ENCODE measurements around the gene ALDH3B1. TPM values are rescaled to one million over a fixed set of nuclear protein-coding genes. Genes with fewer than 3 reads are reported as not detected.

The ALDH3B1 gene
- total RNA-seq, 3 donors from 2014 or later: 8.6 to 18.9 (median 11.5) TPM

GRCh38 chr11:67999704-68000103 lies 10.4 kb upstream of the ALDH3B1 start:
- H3K4me3 ChIP-seq: no peak overlapping the region
- no peaks in the 10 kb centered on the region for H3K9me3 ChIP-seq
- peaks cover 21% of the 10 kb centered on the region for H3K4me1 ChIP-seq (ENCODE audit: low read depth)
- TF ChIP-seq CTCF (IDR thresholded peaks at IDR 0.05): no peak
- DNase-seq (peak in 2 of 3 donors; percentile 18), ATAC-seq (no peak)
- intact Hi-C loops (cut with DNase I, micrococcal nuclease): no loop called here
- H3K36me3 ChIP-seq (ENCODE audit: low read depth): no peaks in the 10 kb centered on the region

- no peak for ATAC-seq
Measured at GRCh38 chr11:68002575-68002937, 7.6 kb upstream of the ALDH3B1 start.

GRCh38 chr11:68002938-68003845 lies 6.9 kb upstream of the ALDH3B1 start:
- peak overlapping the region; percentile 77 for H3K4me3 ChIP-seq
- intact Hi-C loops (cut with DNase I, micrococcal nuclease): no loop called here
- no peaks in the 10 kb centered on the region for H3K9me3 ChIP-seq
- H3K36me3 ChIP-seq (ENCODE audit: low read depth): no peaks in the 10 kb centered on the region
- TF ChIP-seq CTCF (IDR thresholded peaks at IDR 0.05): no peak
- DNase-seq (peak; percentile 66 to 87 (median 81)), ATAC-seq (peak; percentile 77)
- H3K4me1 ChIP-seq (ENCODE audit: low read depth): peaks cover 17% of the 10 kb centered on the region

More at GRCh38 chr11:68002575-68002937, 7.6 kb upstream of the ALDH3B1 start:
- no peaks in the 10 kb centered on the region for H3K36me3 ChIP-seq (ENCODE audit: low read depth)
- TF ChIP-seq CTCF (IDR thresholded peaks at IDR 0.05): no peak
- intact Hi-C loops (cut with DNase I, micrococcal nuclease): no loop called here
- peak in 2 of 3 donors; percentile 53 to 68 for DNase-seq
- no peak overlapping the region for H3K4me3 ChIP-seq
- H3K9me3 ChIP-seq: no peaks in the 10 kb centered on the region
- H3K4me1 ChIP-seq (ENCODE audit: low read depth): peaks cover 14% of the 10 kb centered on the region

GRCh38 chr11:68003846-68004550 lies 6.1 kb upstream of the ALDH3B1 start, which contains the start of gene UNC93B1:
Gene UNC93B1 (minus strand): TSS chr11:68004097. CDS start chr11:68004043, 54 bp downstream.
- Histone ChIP-seq H3K4me1 (ENCODE audit: low read depth) (peaks cover 23% of the 10 kb centered on the region), H3K4me3 (peak within 1 kb of the TSS; percentile 77), H3K9me3 (no peaks in the 10 kb centered on the region), H3K36me3 (ENCODE audit: low read depth) (no peaks in the 10 kb centered on the region)
- DNase-seq: peak; percentile 96 to 97 (median 97)
- no peak for TF ChIP-seq CTCF (IDR thresholded peaks at IDR 0.05)
- peak; percentile 88 for ATAC-seq
- intact Hi-C loops (cut with DNase I, micrococcal nuclease): no loop called here

- peak in 2 of 3 donors; percentile 7 to 26 for DNase-seq
- intact Hi-C loops (cut with DNase I, micrococcal nuclease): no loop called here
Measured at GRCh38 chr11:68004551-68005335, 5.4 kb upstream of the ALDH3B1 start.

More at GRCh38 chr11:68004551-68005335, 5.4 kb upstream of the ALDH3B1 start:
- Histone ChIP-seq H3K36me3 (ENCODE audit: low read depth) (no peaks in the 10 kb centered on the region), H3K4me3 (no peak overlapping the region), H3K4me1 (ENCODE audit: low read depth) (peaks cover 31% of the 10 kb centered on the region), H3K9me3 (no peaks in the 10 kb centered on the region)
- TF ChIP-seq CTCF (IDR thresholded peaks at IDR 0.05): no peak
- no peak for ATAC-seq
